ENCODE measurements around the gene ACD.
A peak's percentile ranks its signal among the peaks of the same experiment; 100 is the strongest.

Gene ACD

DNA sequence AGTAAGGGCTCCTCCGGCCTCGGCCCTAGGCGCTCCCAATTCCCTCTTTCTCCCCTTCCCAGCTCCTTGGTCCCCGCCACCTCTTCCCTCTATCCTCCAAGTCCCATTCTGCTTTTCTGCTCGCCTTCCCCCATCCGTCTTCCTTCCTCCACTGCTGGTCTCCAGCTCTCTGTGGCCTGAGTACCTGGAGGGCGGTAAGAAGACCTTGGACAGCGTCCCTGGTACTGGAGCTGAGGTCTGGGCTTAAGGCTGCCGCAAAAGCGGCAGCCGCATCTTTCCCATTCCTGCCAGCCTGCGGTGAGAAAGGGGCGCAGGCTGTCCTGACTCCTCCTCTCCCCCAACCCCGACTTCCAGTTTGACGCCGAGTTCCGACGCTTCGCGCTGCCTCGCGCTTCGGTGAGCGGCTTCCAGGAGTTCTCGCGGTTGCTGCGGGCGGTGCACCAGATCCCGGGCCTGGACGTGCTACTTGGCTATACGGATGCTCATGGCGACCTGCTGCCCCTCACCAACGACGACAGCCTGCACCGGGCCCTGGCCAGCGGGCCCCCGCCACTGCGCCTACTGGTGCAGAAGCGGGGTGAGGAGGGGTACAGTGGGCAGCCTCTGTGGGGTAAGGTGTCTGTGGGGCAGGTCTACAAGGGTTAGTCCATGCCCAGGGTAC lies 1.2 kb upstream of the ACD start:
- peak; percentile 86 for DNase-seq

DNA sequence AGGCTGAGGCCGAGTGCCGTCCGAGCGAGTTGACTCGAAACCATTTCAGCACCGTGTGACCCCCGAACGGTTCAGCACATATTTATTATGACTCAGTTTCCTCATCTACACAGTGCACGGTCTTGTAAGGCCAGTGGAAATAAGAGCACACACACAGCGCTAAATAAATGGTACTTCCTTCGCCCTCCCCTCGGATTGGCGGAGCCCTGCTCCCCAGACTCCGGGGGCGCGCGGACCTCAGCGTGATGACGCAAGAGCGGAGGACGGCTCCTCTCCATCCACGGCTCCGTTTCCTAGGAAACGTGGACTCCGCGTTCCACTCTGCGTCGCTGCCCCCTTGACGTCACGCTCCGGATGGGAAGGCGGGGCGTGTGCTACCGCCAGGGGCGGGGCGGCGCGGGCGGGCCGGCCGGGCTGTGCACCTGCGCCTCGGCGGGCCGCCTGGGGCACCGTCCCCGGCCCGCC lies 536 bp upstream of the ACD start, which contains the start of gene PARD6A:
PARD6A (plus strand) TSS at position 397 of the 465 bp plus-strand sequence. CDS start 79 bp downstream, outside the sequence.
- peak; percentile 98 for DNase-seq

DNA sequence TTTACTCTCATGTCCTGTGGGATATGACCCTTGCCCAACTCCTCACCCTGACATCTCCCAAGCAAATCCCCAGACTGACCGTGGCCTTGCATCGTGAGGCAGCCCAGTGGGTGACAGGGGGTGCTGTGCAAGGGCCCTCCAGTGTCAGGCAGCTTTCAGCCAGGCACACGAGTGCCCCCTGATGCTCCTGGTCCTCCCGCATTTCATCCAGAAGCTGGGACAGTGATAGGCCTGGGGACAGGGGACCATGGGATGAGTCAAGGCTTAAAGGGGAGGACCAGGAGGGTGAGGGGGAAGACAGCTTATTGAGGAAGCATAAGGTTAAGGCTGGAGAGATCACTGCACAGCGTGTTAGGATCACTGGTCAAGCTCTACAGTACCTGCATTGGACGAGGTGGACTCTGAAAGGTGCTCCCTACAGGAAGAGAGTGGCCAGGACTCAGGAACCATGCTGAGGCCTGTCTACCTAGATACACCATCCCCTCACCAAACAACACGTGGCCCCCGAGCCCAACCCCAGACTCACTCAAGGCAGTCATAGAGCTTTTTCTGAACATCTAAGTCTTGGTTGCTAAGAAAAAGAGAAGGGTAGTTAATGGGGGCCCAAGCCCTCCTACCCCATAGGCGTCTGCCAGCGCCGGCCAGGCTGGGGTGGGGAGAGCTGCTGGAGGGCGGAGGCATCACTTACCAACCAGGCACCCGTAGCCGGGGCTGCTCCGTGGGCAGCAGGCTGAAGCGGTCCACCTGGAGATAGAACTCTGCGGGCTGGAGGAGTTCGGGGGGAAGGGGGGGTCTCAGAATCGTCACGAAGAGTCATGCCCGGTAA lies 998 bp downstream of the ACD start:
- DNase-seq: no peak

DNA sequence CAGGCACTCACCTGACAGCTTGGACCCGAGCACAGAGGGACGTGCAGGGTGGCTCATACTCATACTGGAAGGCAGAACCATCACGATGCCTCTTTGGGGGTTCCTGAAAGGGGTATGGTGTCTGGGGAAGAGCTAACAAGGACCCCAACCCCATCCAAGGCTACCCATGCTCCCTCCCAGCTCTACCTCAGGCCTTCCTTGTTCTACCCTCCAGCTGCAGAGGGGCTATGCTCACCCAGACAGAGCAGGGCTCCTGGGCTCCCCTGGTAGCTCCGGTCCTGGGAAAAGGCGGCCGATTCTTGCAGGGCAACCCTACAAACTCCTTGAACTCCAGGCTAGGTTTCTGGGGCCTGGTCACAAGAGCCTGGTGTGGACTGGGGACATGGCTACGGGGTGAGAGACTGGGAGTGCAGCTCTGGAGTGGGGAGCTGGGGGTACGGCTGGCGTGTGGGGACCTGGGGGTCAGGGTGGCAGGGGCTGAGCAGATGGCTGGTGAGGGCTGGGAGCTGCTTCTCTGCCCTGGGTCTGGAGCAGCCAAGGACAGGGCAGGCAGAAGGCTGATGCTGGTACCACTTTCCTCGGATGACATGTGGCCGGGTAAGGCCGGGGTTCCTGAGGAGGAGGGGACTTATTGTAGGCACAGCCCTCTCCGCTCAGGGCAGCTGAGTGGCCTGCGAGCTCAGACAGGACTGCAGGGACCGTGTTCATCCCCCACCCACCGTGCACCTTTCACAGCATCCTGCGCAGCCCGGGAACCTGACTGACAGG lies 2.1 kb downstream of the ACD start:
- no peak for DNase-seq

DNA sequence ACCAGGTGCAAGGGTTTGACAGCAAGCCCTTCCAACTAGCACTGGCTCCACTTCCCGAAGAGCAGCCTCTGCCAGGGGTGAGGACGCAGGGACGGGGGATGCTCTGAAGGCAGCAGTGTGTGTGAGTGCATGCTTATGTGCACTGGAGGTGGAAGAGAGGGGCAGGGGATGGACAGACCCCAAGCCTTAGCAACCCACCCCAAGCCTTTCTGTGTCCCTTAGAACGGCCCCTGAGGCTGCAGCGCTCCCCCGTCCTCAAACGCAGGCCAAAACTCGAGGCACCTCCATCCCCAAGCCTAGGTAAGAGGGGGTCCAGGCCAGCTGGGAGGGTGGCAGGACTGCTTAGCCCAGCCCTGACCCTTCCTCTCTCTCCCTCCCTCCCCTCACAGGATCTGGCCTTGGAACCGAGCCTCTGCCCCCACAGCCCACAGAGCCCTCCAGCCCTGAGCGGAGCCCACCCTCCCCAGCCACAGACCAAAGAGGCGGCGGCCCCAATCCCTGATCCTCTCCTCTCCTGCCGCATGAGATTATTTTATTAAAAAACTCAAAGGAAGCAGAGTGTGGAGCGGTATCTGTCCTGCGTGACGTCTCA lies 2.9 kb downstream of the ACD start:
- DNase-seq: no peak

DNA sequence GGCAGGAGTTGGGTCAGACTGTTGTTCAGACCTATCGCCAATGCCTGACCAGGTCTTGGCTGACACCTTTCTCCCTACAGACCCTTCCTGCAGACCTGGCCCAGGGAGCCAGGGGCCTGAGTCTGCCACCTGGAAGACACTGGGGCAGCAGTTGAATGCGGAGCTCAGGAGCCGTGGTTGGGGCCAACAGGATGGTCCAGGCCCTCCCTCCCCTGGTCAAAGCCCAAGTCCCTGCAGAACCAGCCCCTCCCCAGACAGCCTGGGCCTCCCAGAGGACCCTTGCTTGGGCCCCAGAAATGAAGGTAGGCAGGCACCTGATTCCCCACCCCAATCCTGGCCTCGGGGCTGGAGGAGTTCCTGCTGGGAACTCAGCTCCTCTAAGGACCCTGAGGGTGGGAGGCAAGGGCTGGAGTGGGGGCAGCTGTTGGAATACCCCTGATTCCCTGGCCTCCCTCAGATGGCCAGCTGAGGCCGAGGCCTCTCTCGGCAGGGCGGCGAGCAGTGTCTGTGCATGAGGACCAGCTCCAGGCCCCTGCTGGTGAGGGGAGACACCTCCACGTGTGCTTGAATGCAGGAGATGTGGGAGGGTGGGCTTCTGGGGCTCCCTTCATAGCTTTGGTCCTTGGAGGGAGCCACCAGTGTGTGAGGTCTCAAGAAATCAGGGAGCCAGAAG lies 3.6 kb downstream of the ACD start:
- DNase-seq: no peak

DNA sequence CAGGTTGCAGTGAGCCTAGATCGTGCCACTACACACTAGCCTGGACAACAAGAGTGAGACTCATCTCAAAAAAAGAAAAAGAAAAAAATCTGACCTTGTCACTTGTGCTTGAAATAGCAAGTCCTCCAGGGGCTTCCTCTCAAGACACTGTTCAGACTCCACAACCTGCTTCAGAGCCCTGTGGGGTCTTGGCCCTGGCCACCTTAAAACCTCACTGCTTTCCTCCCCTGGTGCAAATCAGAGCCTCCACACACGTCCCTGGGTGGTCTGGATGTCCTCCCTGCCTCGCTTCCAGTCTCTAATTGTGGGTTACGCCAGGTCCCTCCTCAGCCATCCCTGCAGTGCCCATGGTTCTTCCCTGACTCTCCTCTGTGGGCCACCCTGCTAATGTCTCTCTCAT lies 4.7 kb downstream of the ACD start:
- no peak for DNase-seq

DNA sequence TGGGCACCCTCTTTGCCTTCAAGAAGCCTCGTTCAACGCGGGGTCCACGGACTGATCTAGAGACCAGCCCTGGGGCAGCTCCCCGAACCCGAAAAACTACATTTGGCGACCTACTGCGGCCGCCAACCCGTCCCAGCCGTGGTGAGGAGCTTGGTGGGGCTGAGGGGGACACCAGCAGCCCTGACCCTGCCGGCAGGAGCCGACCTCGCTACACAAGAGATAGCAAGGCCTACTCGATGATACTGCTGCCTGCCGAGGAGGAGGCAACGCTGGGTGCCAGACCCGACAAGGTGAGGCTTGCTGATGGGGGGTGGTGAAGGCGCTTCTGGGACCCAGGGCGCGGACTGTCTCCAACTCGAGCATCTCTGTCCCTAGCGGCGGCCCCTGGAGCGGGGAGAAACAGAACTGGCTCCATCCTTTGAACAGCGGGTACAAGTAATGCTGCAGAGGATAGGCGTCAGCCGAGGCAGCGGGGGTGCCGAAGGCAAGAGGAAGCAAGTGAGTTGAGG lies 5.6 kb downstream of the ACD start:
- DNase-seq: no peak

DNA sequence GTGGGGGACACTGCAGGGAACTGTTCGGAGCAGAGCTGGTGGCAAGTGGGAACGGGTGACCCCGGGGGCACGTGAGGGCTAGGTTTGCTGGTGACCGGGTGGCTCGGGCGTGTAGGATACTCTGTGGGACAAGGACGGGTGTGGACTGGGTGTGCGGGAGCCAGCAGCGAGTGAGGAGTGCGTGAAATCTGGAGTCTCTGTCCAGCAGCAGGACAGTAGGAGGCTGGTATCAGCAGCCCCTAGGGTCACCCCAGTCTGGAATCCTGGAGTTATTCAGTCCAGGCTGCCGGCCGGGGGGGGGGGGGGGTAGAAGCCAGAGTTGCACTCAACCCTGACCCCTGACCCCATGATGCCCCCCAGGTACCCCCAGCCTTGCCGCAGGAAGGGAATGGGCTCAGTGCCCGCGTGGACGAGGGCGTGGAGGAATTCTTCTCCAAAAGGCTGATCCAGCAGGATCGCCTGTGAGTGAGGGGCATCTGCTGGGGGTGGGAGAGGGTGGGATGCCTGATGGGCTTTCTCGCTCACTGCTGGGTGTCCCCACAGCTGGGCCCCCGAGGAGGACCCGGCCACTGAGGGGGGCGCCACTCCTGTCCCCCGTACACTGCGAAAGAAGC lies 6.2 kb downstream of the ACD start:
- DNase-seq: no peak

DNA sequence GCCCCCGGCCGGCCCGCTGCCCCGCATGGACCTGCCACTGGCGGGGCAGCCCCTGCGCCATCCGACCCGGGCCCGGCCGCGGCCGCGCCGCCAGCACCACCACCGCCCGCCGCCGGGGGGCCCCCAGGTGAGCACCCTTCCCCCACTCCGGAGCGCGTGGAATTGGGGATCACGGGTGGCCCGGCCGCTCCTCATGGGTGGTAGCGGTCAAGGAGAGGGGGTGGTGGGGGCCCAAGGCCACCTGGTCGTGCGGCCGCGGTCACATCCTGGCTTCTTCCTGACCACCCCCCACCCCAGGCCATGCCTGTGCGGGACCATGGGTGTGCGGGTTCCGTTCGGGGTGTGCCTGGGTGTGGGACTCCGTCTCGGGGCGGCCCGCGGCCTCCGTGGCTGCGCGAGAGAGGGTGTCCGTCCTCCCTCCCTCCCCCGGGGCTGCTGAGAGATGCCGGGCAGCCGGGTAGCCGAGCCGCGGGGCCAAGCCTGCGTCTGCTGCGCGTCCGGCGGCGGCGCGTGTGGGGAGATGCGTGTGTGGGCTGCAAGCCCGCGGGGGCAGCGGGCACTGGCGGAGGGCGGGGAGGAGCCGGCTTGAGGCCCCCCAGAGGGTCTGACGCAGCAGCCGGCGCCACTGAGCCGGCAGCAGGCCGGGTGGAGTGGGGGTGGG lies 6.8 kb downstream of the ACD start:
- DNase-seq: no peak

DNA sequence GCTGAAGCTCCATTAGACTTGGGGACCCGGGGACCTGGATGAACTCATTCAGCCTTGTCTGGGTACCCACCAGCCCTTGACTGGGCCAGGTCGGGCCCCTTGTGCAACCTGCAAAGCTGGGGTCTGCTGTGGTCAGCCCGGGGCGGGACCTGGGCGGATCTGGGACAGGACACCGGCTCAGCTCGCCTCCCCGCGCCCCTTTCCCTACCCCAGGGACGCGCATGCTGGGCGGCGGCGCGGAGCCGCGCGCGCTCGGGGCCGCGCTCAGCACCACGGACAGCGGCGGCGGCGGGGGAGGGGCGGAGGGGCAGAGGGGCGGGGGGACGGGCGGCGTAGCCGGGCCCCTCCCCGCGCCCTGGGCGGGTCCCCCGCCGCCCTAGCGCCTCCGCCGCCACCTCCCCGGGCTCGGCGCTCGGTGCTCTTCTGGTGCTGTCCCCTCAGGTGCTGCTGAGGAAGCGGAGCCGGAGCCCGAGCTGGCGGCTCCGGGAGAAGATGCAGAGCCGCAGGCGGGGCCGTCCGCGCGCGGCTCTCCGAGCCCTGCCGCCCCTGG lies 7.4 kb downstream of the ACD start:
- no peak for DNase-seq

DNA sequence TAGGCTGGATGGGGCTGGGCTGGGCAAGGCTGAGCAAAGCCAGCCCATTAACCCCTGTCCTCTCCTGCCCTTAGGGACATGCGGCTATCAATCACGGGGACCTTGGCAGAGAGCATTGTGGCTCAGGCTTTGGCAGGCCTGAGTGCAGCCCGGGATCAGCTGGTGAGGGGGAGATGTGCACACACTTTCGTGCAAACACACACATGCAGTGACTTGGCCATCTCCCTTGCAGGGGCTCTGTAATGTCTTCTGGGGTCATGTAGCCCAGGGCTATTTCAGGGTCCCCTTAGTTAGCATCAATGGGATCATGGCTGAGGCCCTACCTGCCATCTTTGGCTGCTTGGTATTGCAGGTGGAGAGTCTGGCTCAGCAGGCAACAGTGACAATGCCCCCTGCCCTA lies 8.2 kb downstream of the ACD start:
- no peak for DNase-seq

DNA sequence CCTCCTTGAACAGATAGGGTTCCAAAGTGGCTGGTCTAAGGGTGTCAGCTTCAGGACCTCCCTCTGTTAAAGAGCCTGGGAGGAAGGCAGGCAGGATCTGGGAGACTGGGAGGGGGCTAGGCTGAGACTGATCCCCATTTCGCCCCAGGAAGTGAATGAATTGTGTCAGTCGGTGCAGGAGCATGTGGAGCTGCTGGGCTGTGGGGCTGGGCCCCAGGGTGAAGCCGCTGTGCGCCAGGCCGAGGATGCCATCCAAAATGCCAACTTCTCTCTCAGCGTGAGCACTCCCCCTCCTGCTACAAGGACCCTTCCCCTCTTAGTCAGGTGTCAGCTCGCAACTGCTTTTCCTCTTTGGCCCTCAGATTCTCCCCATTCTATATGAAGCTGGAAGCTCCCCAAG lies 9.0 kb downstream of the ACD start:
- DNase-seq: no peak

DNA sequence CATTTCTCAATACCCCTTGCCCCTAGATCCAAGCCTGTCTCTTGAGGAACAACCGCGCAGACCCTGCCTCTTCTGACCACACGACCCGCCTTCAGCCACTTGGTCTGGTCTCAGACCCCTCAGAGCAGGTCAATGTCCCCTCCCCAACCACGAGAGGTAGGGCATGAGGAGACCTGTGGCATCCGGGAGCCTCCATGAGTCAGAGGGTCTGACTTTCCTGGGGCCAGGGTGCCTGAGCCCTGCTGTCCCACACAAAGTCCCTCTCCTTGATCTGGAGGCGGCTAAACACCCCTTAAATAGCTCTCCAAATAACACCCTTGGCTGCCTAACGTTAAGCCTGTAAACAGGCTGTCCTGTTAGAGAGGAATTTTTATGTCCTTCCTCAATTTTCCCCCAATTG lies 10.0 kb downstream of the ACD start:
- DNase-seq: no peak

DNA sequence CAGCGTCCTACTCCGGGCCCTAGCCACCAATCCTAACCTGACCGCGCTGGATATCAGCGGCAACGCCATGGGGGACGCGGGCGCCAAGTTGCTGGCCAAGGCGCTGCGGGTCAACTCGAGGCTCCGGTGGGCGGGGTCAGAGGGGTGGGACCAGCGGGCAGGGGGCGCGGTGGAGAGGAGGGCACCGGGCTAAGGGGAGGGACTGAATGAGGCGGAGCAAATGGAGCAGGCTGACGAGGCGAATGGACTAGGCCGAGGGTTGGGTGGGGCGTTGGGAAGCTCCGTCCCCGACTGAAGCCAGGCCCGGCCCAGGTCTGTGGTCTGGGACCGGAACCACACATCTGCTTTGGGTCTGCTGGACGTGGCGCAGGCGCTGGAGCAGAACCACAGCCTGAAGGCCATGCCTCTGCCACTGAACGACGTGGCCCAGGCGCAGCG lies 10.5 kb downstream of the ACD start:
- DNase-seq: peak; percentile 71

DNA sequence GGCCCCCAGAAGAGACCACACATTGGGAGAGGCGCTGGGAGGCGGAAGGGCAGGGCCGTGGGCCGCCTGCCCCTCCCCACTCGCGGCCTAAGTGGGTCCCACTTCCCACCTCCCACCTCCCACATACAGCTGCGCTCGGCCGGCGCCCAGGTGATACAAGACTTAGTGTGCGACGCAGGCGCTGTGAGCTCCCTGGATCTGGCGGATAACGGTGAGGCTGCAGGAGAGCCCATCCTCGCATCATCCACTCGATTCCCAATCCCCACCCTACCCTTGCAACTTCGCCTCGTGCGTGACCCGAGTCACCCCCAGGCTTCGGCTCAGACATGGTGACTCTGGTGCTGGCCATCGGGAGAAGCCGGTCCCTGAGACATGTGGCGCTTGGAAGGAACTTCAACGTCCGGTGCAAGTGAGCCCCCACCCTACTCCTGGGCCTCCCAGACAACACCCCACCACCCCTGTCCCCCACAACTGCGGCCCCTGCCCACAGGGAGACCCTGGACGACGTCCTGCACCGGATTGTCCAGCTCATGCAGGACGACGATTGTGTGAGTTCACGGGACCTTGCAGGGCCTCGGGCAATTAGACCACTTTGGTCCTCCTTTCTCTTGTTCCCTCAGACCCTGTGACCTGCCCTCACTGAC lies 11.2 kb downstream of the ACD start:
- no peak for DNase-seq

DNA sequence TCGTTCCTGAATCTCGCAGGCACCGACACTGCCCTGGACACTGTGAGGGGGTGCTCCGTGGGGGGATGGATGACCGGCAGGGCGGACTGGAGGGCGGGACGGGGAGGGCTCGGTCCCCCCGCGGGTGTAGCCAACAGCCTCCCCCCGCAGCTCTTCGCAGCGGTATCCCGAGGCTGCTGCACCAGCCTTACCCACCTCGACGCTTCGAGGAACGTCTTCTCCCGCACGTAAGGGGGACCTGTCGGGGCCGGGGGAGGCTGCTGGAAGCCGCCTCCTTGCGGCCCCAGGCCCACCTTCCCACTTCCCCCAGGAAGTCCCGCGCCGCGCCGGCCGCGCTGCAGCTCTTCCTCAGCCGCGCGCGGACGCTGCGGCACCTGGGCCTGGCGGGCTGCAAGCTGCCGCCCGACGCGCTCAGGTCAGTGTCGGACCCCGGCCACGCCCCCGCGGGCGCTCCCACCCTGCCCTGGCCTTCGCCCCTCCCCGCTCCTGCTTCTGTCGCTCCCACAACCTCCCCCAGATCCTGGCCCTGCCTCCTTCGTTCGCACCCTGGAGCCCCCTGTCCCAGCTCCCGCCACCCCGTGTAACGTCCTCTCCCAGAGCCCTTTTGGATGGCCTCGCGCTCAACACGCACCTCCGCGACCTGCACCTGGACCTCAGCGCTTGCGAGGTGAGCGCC lies 11.8 kb downstream of the ACD start:
- DNase-seq: no peak

DNA sequence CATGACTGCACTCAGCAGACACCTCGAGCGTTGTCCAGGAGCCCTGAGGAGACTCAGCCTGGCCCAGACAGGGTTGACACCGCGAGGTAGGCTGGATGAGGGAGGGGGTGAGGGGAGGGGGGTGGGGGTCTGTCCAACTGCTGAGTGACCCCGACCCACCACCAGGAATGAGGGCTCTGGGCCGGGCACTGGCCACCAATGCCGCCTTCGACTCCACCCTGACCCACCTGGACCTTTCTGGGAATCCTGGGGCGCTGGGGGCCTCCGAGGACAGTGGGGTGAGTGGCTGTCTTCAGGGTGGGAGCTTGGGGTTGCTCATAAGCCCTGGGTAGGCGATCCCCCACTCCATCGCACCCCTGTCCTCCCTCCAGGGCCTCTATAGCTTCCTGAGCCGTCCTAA lies 12.4 kb downstream of the ACD start:
- DNase-seq: no peak

DNA sequence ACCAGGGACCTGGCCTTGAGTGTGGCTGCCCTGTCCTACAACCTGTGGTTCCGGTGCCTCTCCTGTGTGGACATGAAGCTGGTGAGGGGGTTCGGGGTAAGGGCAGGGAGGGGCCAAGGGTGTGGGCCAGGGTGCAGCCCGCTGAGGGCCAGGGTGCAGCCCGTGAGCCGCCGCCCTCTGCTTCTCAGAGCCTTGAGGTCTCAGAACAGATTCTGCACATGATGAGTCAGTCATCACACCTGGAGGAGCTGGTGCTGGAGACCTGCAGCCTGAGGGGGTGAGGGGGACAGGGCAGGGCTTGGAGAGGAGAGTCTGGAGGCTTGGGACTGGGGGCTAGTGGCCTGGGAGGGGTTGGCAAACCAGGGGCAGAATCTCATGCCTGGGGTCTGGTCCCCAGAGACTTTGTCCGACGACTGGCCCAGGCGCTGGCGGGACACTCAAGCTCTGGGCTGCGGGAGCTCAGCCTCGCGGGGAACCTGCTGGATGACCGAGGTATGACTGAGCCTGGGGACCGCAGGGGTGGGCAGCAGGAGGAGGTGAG lies 12.9 kb downstream of the ACD start:
- no peak for DNase-seq
